Measurements from ENCODE around the gene CPEB1. TPM values are rescaled to one million over a fixed set of nuclear protein-coding genes. Genes with fewer than 3 reads are reported as not detected.

The CPEB1 gene
- 1 to 10 TPM in 3 of 4 donors, under 1 TPM in 1; 0.91 to 2.7 (median 2.0) TPM for polyA plus RNA-seq (ENCODE audit: insufficient read length in 4 of 4)

GRCh38 chr15:82647045-82647834 is at the start of gene CPEB1:
TSS of gene CPEB1 (minus strand) at chr15:82647363. CDS start at chr15:82628459, 18,904 bp downstream.
- no peak for DNase-seq (ENCODE audit: low read depth in 4 of 4, low spot score in 3 of 4)

DNA sequence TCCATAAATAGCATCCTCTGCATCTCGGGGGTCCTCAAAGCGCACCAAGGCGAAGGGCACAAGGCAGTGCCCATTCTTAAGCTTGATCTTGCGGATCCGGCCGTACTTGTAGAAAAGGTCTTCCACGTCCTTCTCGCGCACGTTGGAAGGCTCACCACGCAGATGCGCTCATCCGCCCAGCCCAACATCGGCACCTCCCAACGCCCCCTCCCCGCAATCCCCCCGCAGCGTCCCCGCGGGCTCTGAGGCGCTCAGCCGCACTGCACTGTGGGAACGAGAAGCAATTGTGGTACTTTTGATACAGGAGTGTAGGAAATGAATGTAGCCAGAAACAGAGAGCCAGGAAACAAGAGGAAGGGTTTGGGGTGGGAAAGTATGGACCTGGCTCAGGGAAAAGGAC is 45.0 kb upstream of the CPEB1 start:
- DNase-seq (ENCODE audit: low read depth in 4 of 4, low spot score in 3 of 4), result no peak

- DNase-seq (ENCODE audit: low read depth in 4 of 4, low spot score in 3 of 4), result no peak
These were observed 42.0 kb upstream of the CPEB1 start for GRCh38 chr15:82689147-82689546.

DNA sequence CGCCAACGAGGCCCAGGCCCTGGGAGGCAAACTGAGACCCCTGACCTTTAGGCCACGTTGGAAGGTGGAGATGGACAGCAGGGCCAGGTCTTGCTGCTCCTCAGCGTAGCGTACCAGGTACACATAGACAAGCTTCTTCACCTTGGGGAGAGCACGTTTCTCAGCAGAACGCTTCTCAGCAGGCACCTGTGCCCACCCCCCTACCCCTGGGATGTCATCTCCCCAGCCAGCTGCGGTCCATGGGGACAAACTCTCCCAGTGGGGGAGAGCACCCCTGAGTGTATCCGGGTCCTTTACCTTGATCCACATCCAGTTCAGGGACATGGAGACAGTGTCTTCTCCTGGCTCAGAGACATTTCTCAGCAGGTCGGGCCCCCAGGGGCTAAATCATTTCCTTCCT is 41.5 kb upstream of the CPEB1 start:
- no peak for DNase-seq (ENCODE audit: low read depth in 4 of 4, low spot score in 3 of 4)

GRCh38 chr15:82681371-82681770 is 34.2 kb upstream of the CPEB1 start:
- DNase-seq (ENCODE audit: low read depth in 4 of 4, low spot score in 3 of 4), result no peak

- DNase-seq (ENCODE audit: low read depth in 4 of 4, low spot score in 3 of 4), result peak; percentile 41 to 62 (median 56)
These were observed 33.3 kb upstream of the CPEB1 start for GRCh38 chr15:82680200-82681102.

DNA sequence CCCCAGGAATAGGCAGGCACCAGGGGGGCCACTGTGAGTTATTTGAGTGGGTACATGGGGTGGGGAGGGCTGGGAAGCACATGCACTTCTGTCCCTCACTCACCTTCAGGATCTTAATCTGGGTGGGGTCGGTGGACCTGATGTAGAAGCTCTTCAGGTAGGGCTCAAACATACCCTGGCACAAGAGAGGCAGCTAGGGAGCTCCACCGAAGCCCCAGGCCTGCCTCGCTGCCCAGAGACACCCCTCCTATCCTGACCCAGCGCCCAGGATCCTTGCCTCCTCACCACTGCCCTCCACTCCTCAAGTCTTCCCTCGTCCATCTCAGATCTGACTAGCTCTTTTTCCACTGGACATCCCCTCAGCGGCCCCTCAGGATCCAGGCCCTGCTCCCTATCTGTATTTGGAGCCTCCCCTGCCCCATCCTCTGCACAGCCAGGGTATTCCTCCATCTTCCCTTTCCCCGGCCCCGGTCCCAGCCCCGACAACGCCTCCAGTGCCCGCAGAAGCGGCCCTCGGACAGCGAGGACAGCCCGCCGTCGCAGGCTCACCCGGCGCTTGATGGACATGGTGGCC is 32.5 kb upstream of the CPEB1 start:
- DNase-seq (ENCODE audit: low read depth in 4 of 4, low spot score in 3 of 4), result no peak

DNA sequence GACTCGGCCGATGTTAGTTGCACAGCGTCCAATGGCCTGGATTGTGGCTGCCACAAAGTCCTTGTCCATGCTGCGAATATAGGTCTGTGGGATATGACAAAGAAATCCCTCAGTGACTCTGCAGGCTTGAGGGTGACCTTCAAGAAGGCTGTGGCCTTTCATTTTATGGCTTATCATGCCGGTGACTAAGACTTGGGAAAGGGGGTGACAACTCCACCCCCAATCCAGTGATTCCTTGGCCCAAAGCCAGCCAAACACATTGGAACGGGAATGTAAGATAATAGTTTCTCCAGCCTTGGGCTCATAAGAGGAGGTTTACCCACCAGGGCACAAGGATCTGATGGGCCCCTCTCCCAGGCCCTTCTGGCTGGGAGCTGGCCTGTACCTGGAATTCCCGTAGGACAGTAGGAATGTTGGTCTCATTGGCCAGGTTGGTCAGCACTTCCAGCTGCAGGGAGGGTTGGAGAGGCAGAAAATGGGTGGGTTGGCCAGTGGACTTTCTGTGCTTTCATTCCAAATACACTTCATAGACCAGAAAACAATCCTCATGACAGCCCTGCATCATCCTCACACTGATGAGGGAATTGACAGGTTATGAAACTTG is 30.7 kb upstream of the CPEB1 start:
- DNase-seq (ENCODE audit: low read depth in 4 of 4, low spot score in 3 of 4), result no peak

- no peak for DNase-seq (ENCODE audit: low read depth in 4 of 4, low spot score in 3 of 4)
These were observed 27.7 kb upstream of the CPEB1 start for GRCh38 chr15:82674873-82675272.

- DNase-seq (ENCODE audit: low read depth in 4 of 4, low spot score in 3 of 4), result no peak
These were observed 23.5 kb upstream of the CPEB1 start for GRCh38 chr15:82670699-82671098.

GRCh38 chr15:82666606-82667005 is 19.4 kb upstream of the CPEB1 start:
- DNase-seq (ENCODE audit: low read depth in 4 of 4, low spot score in 3 of 4), result no peak

DNA sequence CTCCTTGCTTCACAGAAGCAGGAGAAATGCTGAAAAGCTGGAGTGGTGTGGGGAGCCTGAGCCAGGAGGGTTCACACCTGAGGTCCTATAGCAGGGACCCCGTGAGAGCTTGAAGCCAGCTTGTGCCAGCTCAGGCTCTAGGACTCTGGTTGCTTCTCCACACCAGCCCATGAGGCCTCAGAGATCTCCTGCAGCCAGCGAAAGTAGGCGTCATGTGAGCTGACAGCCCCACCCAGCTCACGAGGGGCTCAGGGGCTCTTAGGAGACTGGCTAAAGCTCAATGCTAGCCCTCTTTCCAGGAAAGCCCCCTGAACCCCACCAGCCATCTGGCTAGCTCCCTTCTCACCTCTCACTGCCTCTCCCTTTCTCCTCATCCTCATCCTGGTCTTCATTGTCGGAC is 16.9 kb upstream of the CPEB1 start:
- DNase-seq (ENCODE audit: low read depth in 4 of 4, low spot score in 3 of 4), result no peak

DNA sequence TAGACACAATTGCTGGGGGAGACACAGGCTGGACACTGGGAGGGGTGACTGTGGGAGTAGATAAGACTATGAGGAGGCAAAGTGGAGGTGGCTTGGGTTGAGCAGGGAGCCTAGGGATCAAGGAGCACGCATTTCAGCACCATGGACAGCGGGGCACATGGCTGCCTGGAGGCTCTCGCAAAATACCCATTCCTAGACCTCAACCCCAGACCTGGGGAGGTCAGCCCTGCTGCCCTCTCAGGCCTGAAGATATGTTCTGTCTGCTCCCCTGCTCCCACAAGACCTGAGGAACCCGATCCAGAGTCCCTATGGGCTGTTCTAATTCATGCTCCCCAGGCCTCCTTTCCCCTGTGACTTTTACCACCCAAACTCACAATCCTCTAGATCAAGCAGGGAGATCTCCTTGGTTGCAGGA is 16.0 kb upstream of the CPEB1 start:
- peak in 2 of 4 donors; percentile 46 to 60 for DNase-seq (ENCODE audit: low read depth in 4 of 4, low spot score in 3 of 4)

GRCh38 chr15:82662641-82663040 is 15.5 kb upstream of the CPEB1 start:
- no peak for DNase-seq (ENCODE audit: low read depth in 4 of 4, low spot score in 3 of 4)

DNA sequence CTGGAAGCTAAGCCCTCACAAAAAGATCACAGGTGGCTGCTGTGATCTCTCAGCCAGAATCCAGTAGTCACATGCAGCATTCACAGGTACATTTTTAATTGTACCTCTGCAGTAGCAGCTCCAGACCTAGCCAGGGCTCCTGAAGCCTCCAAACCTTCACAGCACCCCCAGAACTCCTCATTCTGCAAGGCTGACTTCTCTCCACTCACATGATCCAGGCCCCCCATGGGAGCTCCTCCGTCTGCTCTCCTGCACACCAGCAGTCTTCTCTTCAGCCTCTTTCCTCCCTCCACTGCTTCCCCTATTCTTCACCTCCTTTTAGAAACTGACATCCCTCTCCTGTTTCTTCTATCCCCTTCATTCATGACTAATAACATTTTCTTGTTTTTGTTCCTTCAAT is 13.2 kb upstream of the CPEB1 start:
- no peak for DNase-seq (ENCODE audit: low read depth in 4 of 4, low spot score in 3 of 4)

GRCh38 chr15:82656641-82657266 is 9.6 kb upstream of the CPEB1 start:
- DNase-seq (ENCODE audit: low read depth in 4 of 4, low spot score in 3 of 4), result no peak

- no peak for DNase-seq (ENCODE audit: low read depth in 4 of 4, low spot score in 3 of 4)
These were observed 8.4 kb upstream of the CPEB1 start for GRCh38 chr15:82655606-82656005.

- no peak for DNase-seq (ENCODE audit: low read depth in 4 of 4, low spot score in 3 of 4)
These were observed 6.5 kb upstream of the CPEB1 start for GRCh38 chr15:82653483-82654168.

- DNase-seq (ENCODE audit: low read depth in 4 of 4, low spot score in 3 of 4), result no peak
These were observed 4.5 kb upstream of the CPEB1 start for GRCh38 chr15:82651708-82652107.
